Measurements from ENCODE around the gene KDM1A.

The KDM1A gene

GRCh38 chr1:23114424-23115079 lies 95.3 kb downstream of the KDM1A start:
- DNase-seq = no peak

- DNase-seq = no peak
Observed at GRCh38 chr1:23116216-23116836, 97.1 kb downstream of the KDM1A start.

GRCh38 chr1:23116921-23117699 lies 97.8 kb downstream of the KDM1A start:
- DNase-seq = no peak

GRCh38 chr1:23118407-23118806 lies 99.1 kb downstream of the KDM1A start:
- no peak for DNase-seq

GRCh38 chr1:23118957-23119792 lies 99.9 kb downstream of the KDM1A start:
- no peak for DNase-seq

GRCh38 chr1:23120383-23120782 lies 101.1 kb downstream of the KDM1A start:
- DNase-seq = no peak

GRCh38 chr1:23122023-23122748 lies 102.9 kb downstream of the KDM1A start:
- DNase-seq = no peak

GRCh38 chr1:23122796-23123195 lies 103.5 kb downstream of the KDM1A start:
- no peak for DNase-seq

GRCh38 chr1:23123528-23123927 lies 104.3 kb downstream of the KDM1A start:
- no peak for DNase-seq

GRCh38 chr1:23124259-23125026 lies 105.2 kb downstream of the KDM1A start:
- no peak for DNase-seq

- no peak for DNase-seq
Observed at GRCh38 chr1:23125489-23125888, 106.2 kb downstream of the KDM1A start.

- no peak for DNase-seq
Observed at GRCh38 chr1:23126200-23126599, 106.9 kb downstream of the KDM1A start.

- no peak for DNase-seq
Observed at GRCh38 chr1:23126801-23127200, 107.5 kb downstream of the KDM1A start.

GRCh38 chr1:23129846-23130245 lies 110.6 kb downstream of the KDM1A start:
- no peak for DNase-seq

- DNase-seq = no peak
Observed at GRCh38 chr1:23132033-23132432, 112.8 kb downstream of the KDM1A start.
